HEK293T (cell line): Measurements from ENCODE around the gene TOB2.

Experiments
- CTCF ChIA-PET: fragments of 350-600 bp; formaldehyde crosslinking; extraction: SDS; loops from one replicate; lab custom pipeline; 2021; ENCODE audit warnings: antibody characterized with exemption, inconsistent platforms; lab: Yijun Ruan, JAX
- POLR2A ChIA-PET: fragments of 350-600 bp; formaldehyde crosslinking; extraction: SDS; loops from one replicate; lab custom pipeline; 2020; ENCODE audit warnings: antibody characterized with exemption, inconsistent platforms; lab: Yijun Ruan, JAX
- DNase-seq: peaks from one replicate; pipeline ENCODE4 v3.0.0; 2012; ENCODE audit warnings: mixed read lengths; ENCODE audit errors: extremely low spot score
- ARNT ChIP-seq: fragments of 450-650 bp; IDR thresholded peaks from 2 replicates; pipeline ENCODE4 v1.6.1; 2017; ENCODE audit warnings: mild to moderate bottlenecking
- BHLHE40 ChIP-seq: fragments of 450-650 bp; IDR thresholded peaks from 2 replicates; pipeline ENCODE4 v1.6.1; 2016; ENCODE audit warnings: mild to moderate bottlenecking, moderate library complexity, borderline replicate concordance
- CTBP1 ChIP-seq: fragments of 450-650 bp; IDR thresholded peaks from 2 replicates; pipeline ENCODE4 v1.6.1; 2016; ENCODE audit warnings: borderline replicate concordance
- ELF4 ChIP-seq: fragments of 450-650 bp; IDR thresholded peaks from 2 replicates; pipeline ENCODE4 v1.6.1; 2017; ENCODE audit warnings: antibody characterized with exemption
- FOXA1 ChIP-seq: fragments of 450-650 bp; IDR thresholded peaks from 2 replicates; pipeline ENCODE4 v1.6.1; 2016; ENCODE audit warnings: mild to moderate bottlenecking
- FOXK2 ChIP-seq: fragments of 450-650 bp; IDR thresholded peaks from 2 replicates; pipeline ENCODE4 v1.6.1; 2016; ENCODE audit warnings: mild to moderate bottlenecking
- FOXM1 ChIP-seq: fragments of 450-650 bp; IDR thresholded peaks from 2 replicates; pipeline ENCODE4 v1.6.1; 2017; ENCODE audit warnings: mild to moderate bottlenecking, borderline replicate concordance
- HDGF ChIP-seq: fragments of 450-650 bp; IDR thresholded peaks from 2 replicates; pipeline ENCODE4 v1.6.1; 2017; ENCODE audit warnings: antibody characterized with exemption, borderline replicate concordance
- L3MBTL2 ChIP-seq: fragments of 450-650 bp; conservative IDR thresholded peaks from 2 replicates; pipeline ENCODE4 v1.6.1; 2016; ENCODE audit warnings: mild to moderate bottlenecking
- LEF1 ChIP-seq: fragments of 450-650 bp; IDR thresholded peaks from 2 replicates; pipeline ENCODE4 v1.6.1; 2017; ENCODE audit warnings: mild to moderate bottlenecking, borderline replicate concordance
- NFRKB ChIP-seq: fragments of 450-650 bp; IDR thresholded peaks from 2 replicates; pipeline ENCODE4 v1.6.1; 2016; ENCODE audit warnings: mild to moderate bottlenecking, moderate library complexity
- SP1 ChIP-seq: fragments of 450-650 bp; IDR thresholded peaks from 2 replicates; pipeline ENCODE4 v1.6.1; 2017
- SUZ12 ChIP-seq: fragments of 450-650 bp; IDR thresholded peaks from 2 replicates; pipeline ENCODE4 v1.6.1; 2016; ENCODE audit warnings: mild to moderate bottlenecking
- TARDBP ChIP-seq: fragments of 450-650 bp; IDR thresholded peaks from 2 replicates; pipeline ENCODE4 v1.6.1; 2016
- ZNF384 ChIP-seq: fragments of 450-650 bp; IDR thresholded peaks from 2 replicates; pipeline ENCODE4 v1.6.1; 2016
- TF ChIP-seq, protein P1 (sequence below): fragments of 450-650 bp; IDR thresholded peaks from 2 replicates; pipeline ENCODE4 v1.6.1; 2016

The TOB2 gene

GRCh38 chr22:41481131-41481830 lies 34.7 kb upstream of the TOB2 start:
- POLR2A ChIA-PET, result interaction anchor here (2.3 to 5.6 kb wide), 2 partner anchors 12 to 35 kb away, joined by 7 to 26 read pairs; partner anchors contain the start of genes ACO2, PHF5A and TOB2
- no peak for DNase-seq
- no peak for TF ChIP-seq ZNF384
- no peak for TF ChIP-seq FOXK2
- TF ChIP-seq FOXM1, result no peak
- TF ChIP-seq ELF4, result no peak
- TF ChIP-seq TARDBP, result no peak
- TF ChIP-seq ARNT, result no peak
- no peak for TF ChIP-seq FOXA1
- no peak for TF ChIP-seq SP1
- TF ChIP-seq L3MBTL2, result no peak
- TF ChIP-seq CTBP1, result no peak
- no peak for TF ChIP-seq HDGF
- TF ChIP-seq, protein P1, sequence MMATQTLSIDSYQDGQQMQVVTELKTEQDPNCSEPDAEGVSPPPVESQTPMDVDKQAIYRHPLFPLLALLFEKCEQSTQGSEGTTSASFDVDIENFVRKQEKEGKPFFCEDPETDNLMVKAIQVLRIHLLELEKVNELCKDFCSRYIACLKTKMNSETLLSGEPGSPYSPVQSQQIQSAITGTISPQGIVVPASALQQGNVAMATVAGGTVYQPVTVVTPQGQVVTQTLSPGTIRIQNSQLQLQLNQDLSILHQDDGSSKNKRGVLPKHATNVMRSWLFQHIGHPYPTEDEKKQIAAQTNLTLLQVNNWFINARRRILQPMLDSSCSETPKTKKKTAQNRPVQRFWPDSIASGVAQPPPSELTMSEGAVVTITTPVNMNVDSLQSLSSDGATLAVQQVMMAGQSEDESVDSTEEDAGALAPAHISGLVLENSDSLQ, result no peak
- no peak for TF ChIP-seq NFRKB
- TF ChIP-seq BHLHE40, result no peak
- TF ChIP-seq SUZ12, result no peak
- TF ChIP-seq LEF1, result no peak
- CTCF ChIA-PET, result no interaction called here

GRCh38 chr22:41480397-41480735 lies 33.8 kb upstream of the TOB2 start:
- CTCF ChIA-PET, result no interaction called here
- POLR2A ChIA-PET, result interaction anchor here (2.3 to 5.6 kb wide), 2 partner anchors 11 to 34 kb away, joined by 7 to 26 read pairs; partner anchors contain the start of genes ACO2, PHF5A and TOB2
- DNase-seq, result no peak
- TF ChIP-seq FOXM1 (no peak), ZNF384 (no peak), TARDBP (no peak), BHLHE40 (no peak), ELF4 (no peak), SP1 (no peak), ARNT (no peak), NFRKB (no peak), LEF1 (no peak), FOXK2 (no peak), FOXA1 (no peak), L3MBTL2 (no peak), CTBP1 (no peak), HDGF (no peak), SUZ12 (no peak)
- TF ChIP-seq, protein P1, result no peak

DNA sequence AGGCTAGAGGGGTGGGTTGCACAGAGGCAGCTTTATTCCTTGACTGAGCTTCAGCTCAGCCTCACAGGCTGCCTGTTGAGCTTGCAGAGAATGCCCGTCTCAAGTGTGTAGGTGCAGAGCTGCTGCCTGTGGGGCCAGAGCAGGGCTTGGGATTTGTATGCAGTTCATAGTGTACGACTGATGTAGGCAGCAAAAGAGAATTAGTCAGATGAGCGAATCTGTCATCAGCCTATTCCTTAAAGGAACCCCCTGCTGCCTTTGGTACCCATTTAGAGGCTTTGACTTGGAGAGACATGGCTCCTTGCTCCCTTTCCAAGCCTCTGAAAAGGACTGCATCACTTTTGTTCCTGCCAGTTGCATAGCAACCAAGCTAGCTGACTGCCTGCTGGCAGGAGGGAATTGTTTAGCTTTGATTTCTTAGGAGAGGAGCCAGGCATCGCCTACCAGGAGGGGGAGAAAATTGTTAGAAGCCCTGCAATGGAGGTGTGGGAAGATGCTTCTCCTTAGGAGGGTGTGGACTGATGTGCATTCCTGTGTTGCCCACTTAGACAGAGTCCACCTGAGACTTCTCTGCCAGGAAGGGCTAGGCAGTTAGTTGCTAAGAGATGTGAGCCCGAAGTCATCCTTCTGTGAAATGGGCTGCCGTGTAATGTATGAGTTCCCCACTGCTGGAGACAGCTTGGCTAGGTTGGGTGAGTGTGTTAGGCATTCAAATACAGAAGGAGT lies 33.2 kb upstream of the TOB2 start:
- TF ChIP-seq, protein P1, result no peak
- TF ChIP-seq FOXK2, result no peak
- TF ChIP-seq ARNT, result no peak
- no peak for TF ChIP-seq FOXM1
- no peak for TF ChIP-seq SP1
- TF ChIP-seq LEF1, result no peak
- no peak for TF ChIP-seq FOXA1
- no peak for TF ChIP-seq ZNF384
- TF ChIP-seq HDGF, result no peak
- no peak for TF ChIP-seq SUZ12
- no peak for TF ChIP-seq TARDBP
- TF ChIP-seq L3MBTL2, result no peak
- TF ChIP-seq NFRKB, result no peak
- TF ChIP-seq ELF4, result no peak
- no peak for TF ChIP-seq CTBP1
- no peak for DNase-seq
- ChIA-PET CTCF (no interaction called here), POLR2A (interaction anchor here (1.6 to 5.6 kb wide), 2 partner anchors 11 to 67 kb away, joined by 5 to 26 read pairs; partner anchors contain the start of genes ACO2 and PHF5A)

DNA sequence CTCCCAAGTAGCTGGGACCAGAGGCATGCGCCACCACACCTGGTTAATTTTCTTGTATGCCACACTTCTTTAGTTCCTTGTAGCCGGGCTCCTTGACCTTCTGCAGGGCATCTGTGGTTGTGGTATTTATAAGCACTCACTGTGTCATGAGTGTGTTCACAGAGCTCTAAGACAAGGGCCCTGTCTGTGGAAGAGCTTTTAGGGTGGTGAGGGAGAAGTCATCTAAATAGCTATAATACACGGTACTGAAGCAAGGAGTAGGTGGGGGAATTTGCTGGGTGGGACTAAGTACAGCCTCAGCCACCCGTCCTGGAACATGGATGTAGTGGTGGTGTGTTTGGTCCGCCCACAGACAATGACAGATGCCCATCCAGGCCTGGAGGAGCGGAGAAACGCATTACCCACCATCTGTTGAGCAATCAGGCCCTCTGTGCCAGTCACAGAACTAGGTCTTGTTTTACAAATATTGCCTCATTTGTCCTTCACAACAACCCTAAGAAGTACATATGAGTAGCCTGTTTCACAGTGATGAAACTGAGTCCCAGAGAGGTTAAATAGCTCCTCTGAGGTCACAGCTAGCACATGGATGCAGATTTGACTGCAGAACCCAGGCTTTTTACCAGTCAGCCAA lies 32.4 kb upstream of the TOB2 start:
- ChIA-PET POLR2A (interaction anchor here (1.3 to 5.6 kb wide), 3 partner anchors 10 to 67 kb away, joined by 3 to 26 read pairs (median 5); partner anchors contain the start of genes ACO2, PHF5A and TOB2), CTCF (interaction anchor here (1.0 kb wide), 1 partner anchor 12 kb away, joined by 6 read pairs; no protein-coding TSS in a partner anchor)
- DNase-seq, result no peak
- no peak for TF ChIP-seq HDGF
- TF ChIP-seq ELF4, result no peak

- CTCF ChIA-PET, result interaction anchor here (1.0 kb wide), 1 partner anchor 12 kb away, joined by 6 read pairs; no protein-coding TSS in a partner anchor
- DNase-seq, result no peak
- POLR2A ChIA-PET, result interaction anchor here (1.3 to 5.6 kb wide), 3 partner anchors 10 to 66 kb away, joined by 3 to 26 read pairs (median 5); partner anchors contain the start of genes ACO2, PHF5A and TOB2
- TF ChIP-seq HDGF (no peak), FOXM1 (no peak), CTBP1 (no peak), ELF4 (no peak), BHLHE40 (no peak), SUZ12 (no peak), ARNT (no peak)
- TF ChIP-seq, protein P1, result no peak
Observed at GRCh38 chr22:41478473-41478872, 31.9 kb upstream of the TOB2 start.
